GM10248 (cell line): ENCODE data around the gene IQGAP1.

Experiments used
- CTCF ChIA-PET: fragments of 300-600 bp; sonication (Branson Sonifier 250); formaldehyde crosslinking; extraction: SDS; loops from one replicate; lab custom pipeline; 2021; ENCODE audit warnings: antibody characterized with exemption; lab: Yijun Ruan, JAX
- POLR2A ChIA-PET: fragments of 350-650 bp; sonication (Branson Sonifier 250); formaldehyde crosslinking; extraction: SDS; loops from one replicate; lab custom pipeline; 2020; ENCODE audit warnings: antibody characterized with exemption; lab: Yijun Ruan, JAX
- DNase-seq: peaks from one replicate; pipeline ENCODE4 v3.0.0; 2012; ENCODE audit errors: extremely low spot score
- CTCF ChIP-seq: IDR thresholded peaks from 2 replicates; pipeline ENCODE4 v1.5.1; 2012; ENCODE audit warnings: mild to moderate bottlenecking, low read depth; ENCODE audit errors: extremely low read depth, missing control alignments, control extremely low read depth

IQGAP1 gene

GRCh38 chr15:90375071-90375470 lies 13.0 kb upstream of the IQGAP1 start:
- TF ChIP-seq CTCF = no peak
- ChIA-PET CTCF (interaction anchor here (0.9 to 5.9 kb wide), 8 partner anchors 9 to 107 kb away, joined by 3 to 40 read pairs (median 4); no protein-coding TSS in a partner anchor), POLR2A (no interaction called here)
- DNase-seq = no peak

GRCh38 chr15:90376789-90377188 lies 11.3 kb upstream of the IQGAP1 start:
- ChIA-PET POLR2A (no interaction called here), CTCF (interaction anchor here (0.7 to 5.9 kb wide), 4 partner anchors 9 to 57 kb away, joined by 3 to 40 read pairs (median 16); no protein-coding TSS in a partner anchor)
- no peak for DNase-seq
- TF ChIP-seq CTCF = no peak

- POLR2A ChIA-PET = no interaction called here
- no peak for DNase-seq
- TF ChIP-seq CTCF = no peak
- CTCF ChIA-PET = interaction anchor here (3.2 to 5.9 kb wide), 3 partner anchors 11 to 59 kb away, joined by 16 to 40 read pairs (median 17); no protein-coding TSS in a partner anchor
Observed at GRCh38 chr15:90379263-90379662, 8.8 kb upstream of the IQGAP1 start.

- DNase-seq = no peak
- CTCF ChIA-PET = interaction anchor here (1.2 to 2.0 kb wide), 6 partner anchors 13 to 100 kb away, joined by 3 to 7 read pairs (median 5); no protein-coding TSS in a partner anchor
- TF ChIP-seq CTCF = no peak
- POLR2A ChIA-PET = no interaction called here
Observed at GRCh38 chr15:90381515-90381914, 6.5 kb upstream of the IQGAP1 start.

- ChIA-PET CTCF (interaction anchor here (0.8 to 2.3 kb wide), 8 partner anchors 9 to 265 kb away, joined by 3 to 7 read pairs (median 5); no protein-coding TSS in a partner anchor), POLR2A (interaction anchor here (0.7 kb wide), 1 partner anchor 110 kb away, joined by 4 read pairs; no protein-coding TSS in a partner anchor)
- DNase-seq = no peak
- TF ChIP-seq CTCF = no peak
Observed at GRCh38 chr15:90382320-90382719, 5.7 kb upstream of the IQGAP1 start.

- POLR2A ChIA-PET = no interaction called here
Observed at GRCh38 chr15:90386221-90386620, 1.8 kb upstream of the IQGAP1 start.

More at GRCh38 chr15:90386221-90386620, 1.8 kb upstream of the IQGAP1 start:
- CTCF ChIA-PET = no interaction called here
- DNase-seq = no peak
- no peak for TF ChIP-seq CTCF
